Activated T-cell treated with anti-CD3 and anti-CD28 coated beads, Interleukin-2, amount 50 U/mL, for 24 hours (primary cell): ENCODE data around the gene SDK2.
A peak's percentile ranks its signal among the peaks of the same experiment; 100 is the strongest.

Experiments
- DNase-seq: peaks from one replicate; pipeline ENCODE4 v3.0.0-alpha.2; 2020
- H3K27ac Mint-ChIP-seq: 2 replicates; pipeline ENCODE4 v1.8.0; 2020; ENCODE audit warnings: mild to moderate bottlenecking, mixed read lengths
- H3K27me3 Mint-ChIP-seq: 2 replicates; pipeline ENCODE4 v1.8.0; 2020; ENCODE audit warnings: mixed read lengths
- H3K36me3 Mint-ChIP-seq: 2 replicates; pipeline ENCODE4 v1.8.0; 2020; ENCODE audit warnings: low read depth, mixed read lengths
- H3K4me1 Mint-ChIP-seq: 2 replicates; pipeline ENCODE4 v1.8.0; 2020; ENCODE audit warnings: low read depth, mixed read lengths
- H3K4me3 Mint-ChIP-seq: 2 replicates; pipeline ENCODE4 v1.8.0; 2020; ENCODE audit warnings: mild to moderate bottlenecking, moderate library complexity, mixed read lengths
- H3K9me3 Mint-ChIP-seq: 2 replicates; pipeline ENCODE4 v1.8.0; 2020; ENCODE audit warnings: mixed read lengths

SDK2 gene

GRCh38 chr17:73431401-73432205 lies 212.6 kb downstream of the SDK2 start:
- Mint-ChIP-seq H3K9me3 (no peaks in the 10 kb centered on the region), H3K36me3 (no peaks in the 10 kb centered on the region), H3K27me3 (no peaks in the 10 kb centered on the region), H3K27ac (no peak overlapping the region), H3K4me3 (no peak overlapping the region), H3K4me1 (peaks cover 10% of the 10 kb centered on the region)
- DNase-seq = no peak

GRCh38 chr17:73430848-73431247 lies 213.4 kb downstream of the SDK2 start:
- Mint-ChIP-seq H3K27me3 (no peaks in the 10 kb centered on the region), H3K27ac (no peak overlapping the region), H3K36me3 (no peaks in the 10 kb centered on the region), H3K4me1 (peaks cover 10% of the 10 kb centered on the region), H3K4me3 (no peak overlapping the region), H3K9me3 (no peaks in the 10 kb centered on the region)
- peak; percentile 34 for DNase-seq

GRCh38 chr17:73430165-73430680 lies 214.0 kb downstream of the SDK2 start:
- H3K4me3 Mint-ChIP-seq = no peak overlapping the region
- no peaks in the 10 kb centered on the region for H3K27me3 Mint-ChIP-seq
- no peak for DNase-seq
- H3K36me3 Mint-ChIP-seq = no peaks in the 10 kb centered on the region
- peaks cover 10% of the 10 kb centered on the region for H3K4me1 Mint-ChIP-seq
- no peak overlapping the region for H3K27ac Mint-ChIP-seq
- H3K9me3 Mint-ChIP-seq = no peaks in the 10 kb centered on the region

DNA sequence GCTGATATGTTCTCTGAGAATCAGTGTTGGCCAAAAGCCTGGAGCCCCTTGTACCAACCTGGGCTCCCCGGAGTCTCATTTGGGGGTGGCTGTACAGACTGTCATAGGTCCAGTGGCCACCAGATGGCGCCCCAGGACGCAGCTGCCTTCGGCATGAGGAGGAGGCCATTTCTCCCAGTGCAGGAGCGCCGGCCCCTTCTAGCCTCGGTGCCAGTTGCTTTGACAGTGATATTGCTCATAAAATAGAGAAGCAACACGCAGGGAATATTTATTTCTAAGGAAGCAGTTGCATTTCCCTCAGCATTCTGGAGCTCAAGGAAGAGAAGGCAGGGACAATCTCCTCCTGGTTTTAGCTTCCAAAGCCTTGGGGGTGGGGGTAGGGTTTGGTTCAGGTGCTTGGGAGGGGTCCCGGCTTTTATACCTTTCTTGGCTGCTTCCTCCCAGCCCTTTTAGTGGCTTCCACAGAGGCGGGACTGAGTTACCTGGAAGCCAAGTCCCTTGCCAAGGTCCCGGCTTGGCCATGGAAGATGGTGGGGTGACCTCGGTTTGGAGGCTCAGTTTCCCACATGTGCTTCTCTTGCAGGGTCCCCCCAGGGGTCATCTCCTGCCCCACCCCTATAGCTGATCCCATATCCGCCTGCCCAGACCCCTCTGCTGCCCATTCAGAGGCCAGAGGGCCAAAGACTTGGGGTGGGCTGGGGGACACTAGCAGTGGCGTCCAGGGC lies 214.6 kb downstream of the SDK2 start:
- H3K36me3 Mint-ChIP-seq = no peaks in the 10 kb centered on the region
- H3K27ac Mint-ChIP-seq = no peak overlapping the region
- no peak overlapping the region for H3K4me3 Mint-ChIP-seq
- H3K4me1 Mint-ChIP-seq = peaks cover 10% of the 10 kb centered on the region
- no peaks in the 10 kb centered on the region for H3K27me3 Mint-ChIP-seq
- H3K9me3 Mint-ChIP-seq = no peaks in the 10 kb centered on the region
- peak; percentile 92 for DNase-seq

DNA sequence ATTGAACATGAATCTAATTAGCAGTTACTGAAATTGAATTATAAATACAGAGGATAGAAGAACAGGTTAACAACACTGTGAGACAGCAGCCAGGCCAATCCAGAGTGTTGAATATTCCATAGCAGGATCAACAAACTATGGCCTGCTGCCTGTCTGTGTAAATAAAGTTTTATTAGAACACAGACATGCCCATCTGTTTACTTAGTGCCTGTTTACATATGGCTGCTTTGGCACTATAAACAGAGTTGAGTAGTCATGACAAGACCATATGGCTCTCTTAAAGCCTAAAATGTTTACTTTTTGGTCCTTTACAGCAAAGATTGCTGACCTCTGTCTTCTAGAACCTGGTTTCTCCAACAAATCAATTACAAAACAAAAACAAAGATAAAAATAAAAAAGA lies 217.0 kb downstream of the SDK2 start:
- no peaks in the 10 kb centered on the region for H3K27me3 Mint-ChIP-seq
- H3K36me3 Mint-ChIP-seq = peaks cover 2% of the 10 kb centered on the region
- H3K9me3 Mint-ChIP-seq = no peaks in the 10 kb centered on the region
- no peak for DNase-seq
- no peak overlapping the region for H3K27ac Mint-ChIP-seq
- H3K4me1 Mint-ChIP-seq = peaks cover 10% of the 10 kb centered on the region
- no peak overlapping the region for H3K4me3 Mint-ChIP-seq

- peaks cover 2% of the 10 kb centered on the region for H3K4me1 Mint-ChIP-seq
- H3K27ac Mint-ChIP-seq = no peak overlapping the region
- no peaks in the 10 kb centered on the region for H3K9me3 Mint-ChIP-seq
These were observed 219.7 kb downstream of the SDK2 start for GRCh38 chr17:73424571-73424970.

DNA sequence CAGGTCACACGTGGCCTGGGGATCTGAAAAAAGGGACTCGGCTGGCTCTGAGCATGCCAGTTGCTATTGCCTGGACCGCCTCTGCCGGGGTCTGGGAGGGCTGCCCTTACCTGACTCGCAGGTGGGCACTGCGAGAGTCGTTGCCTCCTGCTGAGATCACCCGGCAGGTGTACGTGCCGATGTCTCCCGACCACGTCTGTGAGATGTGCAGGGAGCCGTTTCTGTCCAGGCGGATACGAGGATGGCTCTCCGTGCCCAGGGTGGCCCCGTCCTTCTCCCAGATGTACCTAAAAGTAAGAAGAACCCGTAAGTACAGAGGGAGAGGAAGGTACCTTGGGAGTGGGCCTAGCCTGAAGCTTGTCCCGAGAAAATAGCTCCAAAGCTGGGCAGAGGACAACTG lies 220.4 kb downstream of the SDK2 start:
- Mint-ChIP-seq H3K27ac (no peak overlapping the region), H3K4me3 (no peak overlapping the region), H3K27me3 (no peaks in the 10 kb centered on the region), H3K36me3 (peaks cover 12% of the 10 kb centered on the region), H3K4me1 (no peaks in the 10 kb centered on the region), H3K9me3 (no peaks in the 10 kb centered on the region)
- DNase-seq = no peak

More at GRCh38 chr17:73424571-73424970, 219.7 kb downstream of the SDK2 start:
- H3K27me3 Mint-ChIP-seq = no peaks in the 10 kb centered on the region
- no peak overlapping the region for H3K4me3 Mint-ChIP-seq
- no peak for DNase-seq
- peaks cover 12% of the 10 kb centered on the region for H3K36me3 Mint-ChIP-seq

- Mint-ChIP-seq H3K27ac (no peak overlapping the region), H3K4me1 (no peaks in the 10 kb centered on the region), H3K27me3 (no peaks in the 10 kb centered on the region), H3K9me3 (no peaks in the 10 kb centered on the region), H3K4me3 (no peak overlapping the region), H3K36me3 (peaks cover 12% of the 10 kb centered on the region)
- no peak for DNase-seq
These were observed 221.0 kb downstream of the SDK2 start for GRCh38 chr17:73423159-73423715.

DNA sequence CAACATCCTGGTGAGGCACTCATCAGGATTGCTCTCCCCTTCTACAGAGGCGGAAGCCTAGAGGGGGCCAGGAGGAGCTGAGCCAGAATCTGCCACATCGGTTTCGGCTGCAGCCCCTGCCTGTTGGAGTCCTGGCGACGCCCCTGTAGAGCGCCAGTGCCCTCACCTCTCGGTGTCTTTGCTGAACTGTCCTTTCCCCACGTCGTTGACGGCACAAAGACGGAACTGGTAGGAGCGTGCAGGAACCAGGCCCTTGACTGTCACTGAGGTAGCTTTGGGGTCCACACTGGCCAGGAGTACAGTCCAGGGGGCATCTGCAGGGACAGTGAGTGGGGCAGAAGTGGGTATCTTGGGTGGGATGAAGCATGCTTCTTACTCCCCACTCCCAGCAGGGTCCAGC lies 222.1 kb downstream of the SDK2 start:
- DNase-seq = no peak
- Mint-ChIP-seq H3K4me1 (no peaks in the 10 kb centered on the region), H3K27me3 (no peaks in the 10 kb centered on the region), H3K36me3 (peaks cover 12% of the 10 kb centered on the region), H3K27ac (no peak overlapping the region), H3K4me3 (no peak overlapping the region), H3K9me3 (no peaks in the 10 kb centered on the region)

GRCh38 chr17:73420897-73421296 lies 223.3 kb downstream of the SDK2 start:
- Mint-ChIP-seq H3K4me1 (no peaks in the 10 kb centered on the region), H3K9me3 (no peaks in the 10 kb centered on the region), H3K4me3 (no peak overlapping the region), H3K27ac (no peak overlapping the region), H3K36me3 (peaks cover 12% of the 10 kb centered on the region), H3K27me3 (no peaks in the 10 kb centered on the region)
- no peak for DNase-seq

DNA sequence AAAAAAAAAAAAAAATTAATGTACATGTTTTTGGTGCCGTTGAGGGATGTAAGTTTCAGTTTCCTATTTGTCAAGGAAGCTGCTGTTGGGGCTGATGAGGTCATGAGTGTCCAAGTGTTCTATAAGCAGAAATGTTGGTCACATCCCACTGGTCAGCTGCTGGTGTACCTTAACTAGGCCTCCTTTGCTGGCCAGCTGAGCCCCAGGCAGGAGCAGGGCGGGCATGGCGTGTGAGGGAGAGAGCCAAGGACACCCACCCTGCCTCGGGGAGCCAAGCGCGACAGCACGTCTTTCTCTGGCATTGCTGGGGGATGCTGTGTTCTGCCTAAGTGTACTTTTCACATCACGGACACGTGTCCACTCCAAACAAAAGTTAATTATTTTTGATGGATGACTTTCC lies 224.4 kb downstream of the SDK2 start:
- no peak for DNase-seq
- no peaks in the 10 kb centered on the region for H3K4me1 Mint-ChIP-seq
- peaks cover 12% of the 10 kb centered on the region for H3K36me3 Mint-ChIP-seq
- H3K9me3 Mint-ChIP-seq = no peaks in the 10 kb centered on the region
- no peaks in the 10 kb centered on the region for H3K27me3 Mint-ChIP-seq
- H3K4me3 Mint-ChIP-seq = no peak overlapping the region
- H3K27ac Mint-ChIP-seq = no peak overlapping the region

- Mint-ChIP-seq H3K4me1 (no peaks in the 10 kb centered on the region), H3K36me3 (peaks cover 12% of the 10 kb centered on the region), H3K27ac (no peak overlapping the region), H3K9me3 (no peaks in the 10 kb centered on the region), H3K27me3 (no peaks in the 10 kb centered on the region), H3K4me3 (no peak overlapping the region)
- no peak for DNase-seq
These were observed 225.2 kb downstream of the SDK2 start for GRCh38 chr17:73419051-73419450.

DNA sequence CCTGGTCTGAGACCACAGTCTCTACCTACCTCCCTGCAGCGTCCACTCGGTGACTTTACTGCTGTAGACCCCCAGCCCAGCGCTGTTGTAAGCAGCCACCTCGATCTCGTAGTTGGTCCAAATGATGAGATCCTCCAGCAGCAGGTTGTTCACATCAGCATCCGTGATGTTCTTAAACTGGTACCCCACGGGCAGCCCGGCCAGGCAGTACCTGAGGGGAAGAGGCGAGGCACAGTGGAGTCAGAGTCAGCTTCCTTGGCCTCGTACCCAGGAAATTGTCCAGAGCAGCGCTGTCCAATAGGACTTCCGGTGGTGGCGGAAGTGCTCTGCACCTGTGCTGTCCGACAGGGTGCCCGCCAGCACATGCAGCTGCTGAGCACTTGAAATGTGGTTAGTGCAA lies 228.5 kb downstream of the SDK2 start:
- no peaks in the 10 kb centered on the region for H3K4me1 Mint-ChIP-seq
- H3K27ac Mint-ChIP-seq = no peak overlapping the region
- H3K4me3 Mint-ChIP-seq = no peak overlapping the region
- no peaks in the 10 kb centered on the region for H3K9me3 Mint-ChIP-seq
- H3K36me3 Mint-ChIP-seq = peaks cover 2% of the 10 kb centered on the region
- DNase-seq = no peak
- H3K27me3 Mint-ChIP-seq = no peaks in the 10 kb centered on the region

- Mint-ChIP-seq H3K9me3 (no peaks in the 10 kb centered on the region), H3K4me1 (no peaks in the 10 kb centered on the region), H3K27ac (no peak overlapping the region)
These were observed 229.9 kb downstream of the SDK2 start for GRCh38 chr17:73414171-73414955.

More at GRCh38 chr17:73414171-73414955, 229.9 kb downstream of the SDK2 start:
- Mint-ChIP-seq H3K4me3 (no peak overlapping the region), H3K27me3 (no peaks in the 10 kb centered on the region), H3K36me3 (no peaks in the 10 kb centered on the region)
- no peak for DNase-seq
